Left colon (tissue), 2 donors: ENCODE data around the gene ZNF784. TPM values are rescaled to one million over a fixed set of nuclear protein-coding genes. Genes with fewer than 3 reads are reported as not detected.

Source experiments
- ATAC-seq: fragments of 200-7000 bp; cut with Tn5 transposase; one replicate; pipeline ENCODE4 v1.9.1; 2020; ENCODE audit warnings: mild to moderate bottlenecking, moderate library complexity
- DNase-seq, 2 donors: peaks; one replicate each; pipeline ENCODE4 v3.0.0-alpha.2; 2020
- intact Hi-C, 2 donors: fragments of 100-400 bp; cut with DNase I in 1 of 2; cut with micrococcal nuclease in 1 of 2; formaldehyde crosslinking; loops; one replicate each; pipeline versions ENCODE4 v1.11.2 to v1.14.0; 2022; cut with DNase I, micrococcal nuclease
- total RNA-seq, 2 donors: library from RNA; stranded (reverse); fragmentation: NEBNext Ultra II Directional; extraction: Animal tissue kit (Norgen Biotek cat#: 25700); gene quantifications; one replicate each; pipeline ENCODE4 v1.2.1, GENCODE V29; 2021
- donor health status: DM: no; HTN: no; CAD: no.
- donor health status: DM: yes; HTN: yes; CAD: no.

The ZNF784 gene
- total RNA-seq, 2 donors from 2014 or later = 8.6 to 11.6 TPM

DNA sequence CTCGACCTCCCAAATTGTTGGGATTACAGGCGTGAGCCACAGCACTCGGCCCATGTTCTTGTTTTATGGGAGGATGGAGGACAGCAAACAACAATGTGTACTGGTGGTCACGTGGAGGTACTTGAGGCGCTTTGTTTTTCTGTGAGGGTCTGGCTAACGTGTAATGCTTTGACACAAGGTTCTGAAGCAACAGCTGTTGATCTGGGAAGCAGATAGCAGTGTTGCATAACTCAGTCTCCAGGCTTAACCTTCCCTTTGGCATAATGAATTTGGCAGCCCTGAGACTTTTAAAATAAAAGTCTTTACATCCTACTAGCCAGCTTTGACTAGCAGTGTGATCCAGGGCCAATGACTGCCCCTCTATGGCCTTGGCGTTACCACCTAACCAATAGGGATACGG is 9.5 kb upstream of the ZNF784 start:
- no peak for ATAC-seq
- no peak for DNase-seq
- intact Hi-C loops = loop anchor here in 1 of 2 donors (10.0 kb wide), 1 partner anchor 119 kb away; no protein-coding TSS in a partner anchor

DNA sequence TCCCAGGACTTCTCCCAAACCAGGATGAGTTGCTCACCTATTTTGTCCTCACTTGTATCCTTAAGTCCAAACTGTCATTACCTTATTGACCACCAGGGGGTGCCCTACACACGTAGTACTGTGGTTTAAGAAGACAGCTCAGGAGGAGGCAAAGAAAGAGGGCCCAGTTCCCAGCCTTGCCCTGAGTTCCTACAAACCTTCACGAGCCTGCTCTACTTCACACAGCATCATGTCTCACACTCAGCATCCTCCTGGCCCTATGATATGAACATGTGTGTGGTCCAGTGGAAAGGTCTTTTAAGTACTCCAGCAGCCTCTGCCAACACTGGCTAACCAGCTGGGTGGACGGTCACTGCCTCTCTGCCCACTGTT is 8.1 kb upstream of the ZNF784 start:
- intact Hi-C loops = loop anchor here in 1 of 2 donors (10.0 kb wide), 1 partner anchor 118 kb away; no protein-coding TSS in a partner anchor

DNA sequence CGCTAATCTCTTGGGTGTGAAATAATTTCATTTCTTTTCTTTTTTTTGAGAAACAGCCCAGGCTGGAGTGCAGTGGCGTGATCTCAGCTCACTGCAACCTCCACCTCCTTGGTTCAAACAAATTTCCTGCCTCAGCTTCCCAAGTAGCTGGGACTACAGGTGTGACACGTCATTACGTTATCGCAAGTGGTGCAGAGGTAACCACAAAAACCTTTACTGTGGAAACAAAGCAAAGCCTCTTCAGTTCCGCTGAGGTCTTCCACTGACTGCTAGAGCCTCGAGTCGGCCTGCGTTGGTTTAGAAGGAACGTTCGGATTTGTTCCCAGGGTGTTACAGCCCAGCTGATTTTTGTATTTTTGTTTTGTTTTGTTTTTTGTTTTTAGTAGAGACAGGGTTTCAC is 2.0 kb upstream of the ZNF784 start:
- intact Hi-C loops = no loop called here
- DNase-seq = no peak
- no peak for ATAC-seq

More for the DNA sequence above, 8.1 kb upstream of the ZNF784 start:
- ATAC-seq (peak; percentile 66), DNase-seq (peak; percentile 90 to 94)

DNA sequence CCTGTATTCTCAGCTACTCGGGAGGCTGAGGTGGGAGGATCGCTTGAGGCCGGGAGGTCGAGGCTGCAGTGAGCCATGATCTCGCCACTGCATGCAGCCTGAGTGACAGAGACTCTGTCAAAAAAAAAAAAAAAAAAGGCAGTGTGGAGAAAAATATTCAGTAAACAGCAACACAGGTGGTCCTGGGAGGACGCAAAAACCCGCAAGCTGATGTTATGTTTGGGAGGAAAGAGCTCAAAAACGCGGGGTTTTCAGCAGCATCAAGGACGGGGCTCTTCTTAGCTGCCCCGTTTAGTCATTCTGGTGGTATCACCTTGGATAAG is 599 bp upstream of the ZNF784 start:
- ATAC-seq = no peak
- no peak for DNase-seq

DNA sequence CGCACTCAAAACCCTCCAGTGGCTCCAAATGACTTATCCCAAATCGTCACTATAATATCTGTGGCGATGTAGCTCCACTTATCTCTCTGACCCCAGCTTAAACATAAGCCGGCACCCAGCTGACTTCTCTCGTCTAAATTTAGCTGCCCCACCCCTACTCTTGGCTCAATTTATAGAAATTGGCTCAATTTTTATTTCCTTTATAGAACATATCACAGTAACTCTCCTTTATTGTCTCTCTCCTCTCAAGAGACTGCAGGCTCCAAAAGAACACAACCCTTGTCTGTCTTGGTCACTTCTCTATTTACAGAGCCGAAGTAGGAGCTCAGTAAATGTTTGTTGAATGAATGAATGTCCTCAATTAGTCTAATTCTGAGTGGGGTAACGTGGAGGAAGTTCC is 805 bp downstream of the ZNF784 start:
- no peak for ATAC-seq
- no peak for DNase-seq
- intact Hi-C loops = no loop called here

More for the DNA sequence above, 599 bp upstream of the ZNF784 start:
- intact Hi-C loops = no loop called here

DNA sequence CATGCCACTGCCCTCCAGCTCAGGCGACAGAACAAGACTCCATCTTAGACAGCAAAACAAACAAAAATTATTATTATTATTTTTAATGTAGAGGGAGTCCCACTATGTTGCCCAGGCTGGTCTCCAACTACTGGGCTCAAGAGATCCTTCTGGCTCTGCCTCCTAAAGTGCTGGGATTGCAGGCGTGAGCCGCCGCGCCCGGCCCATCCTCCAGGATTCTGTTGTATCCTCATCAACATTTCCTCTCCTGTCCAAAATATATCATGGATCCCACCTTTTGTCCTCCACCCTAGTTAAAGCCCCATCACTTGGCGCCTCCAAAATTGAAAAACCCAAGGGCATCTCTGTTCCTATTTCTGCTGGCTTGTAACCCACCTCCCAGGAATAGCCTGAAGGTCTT is 1.2 kb downstream of the ZNF784 start:
- DNase-seq = no peak
- intact Hi-C loops = no loop called here

DNA sequence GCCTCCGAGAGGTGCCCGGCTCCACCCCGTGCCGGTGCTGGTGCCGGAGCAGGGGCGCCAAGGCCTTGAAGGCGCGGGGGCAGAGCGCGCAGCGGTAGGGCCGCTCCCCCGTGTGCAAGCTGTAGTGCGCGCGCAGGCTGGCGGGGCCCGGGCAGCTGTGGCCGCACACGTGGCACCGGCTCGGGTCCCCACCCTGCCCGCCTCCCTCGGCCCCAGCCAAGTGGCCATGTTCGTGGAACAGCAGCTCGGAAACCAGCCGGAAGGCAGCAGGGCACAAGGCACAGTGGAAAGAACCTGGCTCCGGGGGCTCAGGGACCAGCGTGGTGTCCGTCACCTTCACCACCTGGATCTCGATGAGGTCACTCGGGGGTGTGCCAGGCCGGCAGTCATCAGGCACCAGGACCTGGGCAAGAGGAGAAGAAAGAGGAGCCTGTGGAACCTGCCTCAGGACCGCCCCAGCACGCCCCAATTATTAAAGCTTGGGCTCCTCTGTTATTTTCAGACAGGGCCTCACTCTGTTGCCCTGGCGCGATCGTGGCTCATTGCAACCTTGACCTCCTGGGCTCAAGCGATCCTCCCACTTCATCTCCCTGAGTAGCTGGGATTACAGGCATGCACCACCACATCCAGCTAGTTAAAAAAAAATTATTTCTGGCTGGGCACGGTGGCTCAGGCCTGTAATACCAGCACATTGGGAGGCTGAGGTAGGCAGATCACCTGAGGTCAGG is 2.0 kb downstream of the ZNF784 start:
- DNase-seq (no peak), ATAC-seq (no peak)
- intact Hi-C loops = no loop called here

More for the DNA sequence above, 1.2 kb downstream of the ZNF784 start:
- ATAC-seq = no peak

DNA sequence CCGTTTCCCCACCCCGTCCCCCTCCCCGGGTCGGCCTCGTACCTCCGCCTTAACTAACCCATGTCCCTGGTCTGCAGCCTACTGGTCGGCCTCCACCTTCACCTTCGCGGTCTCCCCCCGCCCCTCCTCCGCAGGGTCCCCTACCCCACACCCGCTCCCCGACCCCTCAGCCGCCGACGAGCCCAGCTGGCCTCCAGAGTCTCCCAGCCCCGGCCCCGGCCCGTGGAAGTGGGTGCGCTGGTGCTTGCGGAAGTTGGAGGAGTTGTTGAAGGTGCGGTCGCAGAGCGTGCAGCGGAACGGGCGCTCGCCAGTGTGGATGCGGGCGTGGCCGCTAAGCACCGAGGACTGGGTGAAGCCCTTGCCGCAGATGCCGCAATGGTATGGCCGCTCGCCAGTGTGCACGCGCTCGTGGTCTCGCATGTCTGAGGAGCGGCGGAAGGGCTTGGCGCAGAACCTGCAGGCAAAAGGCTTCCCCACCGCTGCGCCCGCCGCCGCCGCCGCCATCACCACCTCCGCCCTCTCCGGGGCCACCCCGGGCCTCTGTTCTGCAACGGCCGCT is 2.6 kb downstream of the ZNF784 start:
- ATAC-seq (no peak), DNase-seq (peak in 1 of 2 donors; percentile 23)
- intact Hi-C loops = no loop called here

DNA sequence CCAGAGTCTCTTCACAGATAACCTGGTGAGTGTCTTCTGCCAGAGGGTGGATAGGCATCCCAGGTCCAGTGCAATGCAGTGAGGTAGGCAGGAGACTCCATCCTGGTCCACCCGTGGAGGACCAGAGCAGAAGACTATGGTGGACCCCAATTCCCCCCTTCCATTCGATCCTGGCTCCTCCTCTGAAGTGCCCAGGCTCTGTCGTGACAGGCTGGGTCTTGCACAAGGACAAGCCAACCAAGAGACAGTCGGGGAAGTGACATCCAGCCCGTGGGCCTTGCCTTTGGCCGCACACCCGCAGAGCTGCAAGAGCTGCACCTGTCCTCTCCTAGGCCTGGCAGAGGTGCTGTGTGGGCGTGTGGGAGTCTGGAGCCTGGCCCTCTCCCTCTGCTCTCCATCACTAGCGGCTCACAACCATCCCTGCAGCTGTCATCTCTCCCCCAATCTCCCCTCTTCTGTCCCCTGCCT is 3.1 kb downstream of the ZNF784 start:
- intact Hi-C loops = no loop called here
- no peak for DNase-seq
- no peak for ATAC-seq

DNA sequence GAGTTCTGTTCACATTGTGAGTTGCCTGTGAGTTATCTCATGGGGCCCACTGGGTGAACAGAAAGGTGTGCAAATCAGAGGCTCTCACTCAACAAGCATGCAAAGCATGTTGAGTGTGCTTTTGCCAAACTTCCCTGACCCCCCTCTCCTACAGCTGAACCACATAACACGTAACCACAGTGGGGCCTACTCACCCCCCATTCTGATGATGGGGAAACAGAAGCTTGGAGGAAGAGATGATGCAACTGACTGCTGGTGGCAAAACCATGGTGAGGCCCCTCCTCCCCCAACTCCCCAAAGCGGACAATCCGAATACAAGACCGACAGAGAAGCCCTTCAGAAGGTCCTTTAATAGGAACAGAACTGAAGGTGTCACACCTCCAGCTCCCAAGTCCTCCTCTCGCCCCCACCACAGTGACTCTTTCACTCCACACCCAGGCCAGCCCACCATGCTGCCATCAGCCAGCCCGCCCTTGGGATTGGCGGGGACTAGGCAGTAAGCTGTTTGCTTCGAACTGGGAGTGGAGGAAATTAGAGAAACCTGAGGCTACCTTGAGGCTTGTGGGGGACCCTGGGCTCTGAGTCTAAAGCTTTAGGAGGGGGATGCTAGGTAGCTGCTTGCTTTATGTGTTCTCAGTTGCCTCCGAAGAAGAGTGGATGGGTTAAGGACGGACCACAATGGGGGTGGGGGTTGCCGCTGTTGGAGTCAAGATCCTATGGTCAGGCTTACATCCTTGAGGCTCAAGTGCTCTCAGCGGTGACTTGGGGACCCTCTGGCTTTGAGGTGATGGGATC is 3.8 kb downstream of the ZNF784 start:
- ATAC-seq (no peak), DNase-seq (no peak)
- intact Hi-C loops = no loop called here

DNA sequence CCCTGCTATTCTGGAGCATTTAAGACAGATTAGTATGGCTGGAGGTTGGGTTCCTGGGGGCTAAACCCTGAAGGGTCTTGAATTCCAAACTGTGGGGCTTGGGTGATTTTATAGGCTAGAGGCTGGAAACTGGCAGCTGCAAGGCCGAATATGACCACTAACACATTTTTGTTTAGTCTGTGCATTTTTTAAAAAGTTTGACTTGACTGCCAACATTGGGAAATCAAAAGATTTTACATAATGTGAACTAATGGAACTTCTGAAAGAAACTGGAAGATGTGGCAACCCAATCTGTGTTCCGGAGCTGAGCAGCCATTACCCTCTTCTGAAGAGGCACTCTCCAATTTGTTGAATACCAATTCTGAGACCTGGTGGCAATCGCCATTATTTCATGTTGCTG is 5.1 kb downstream of the ZNF784 start:
- intact Hi-C loops = no loop called here
- no peak for DNase-seq
- ATAC-seq = no peak

DNA sequence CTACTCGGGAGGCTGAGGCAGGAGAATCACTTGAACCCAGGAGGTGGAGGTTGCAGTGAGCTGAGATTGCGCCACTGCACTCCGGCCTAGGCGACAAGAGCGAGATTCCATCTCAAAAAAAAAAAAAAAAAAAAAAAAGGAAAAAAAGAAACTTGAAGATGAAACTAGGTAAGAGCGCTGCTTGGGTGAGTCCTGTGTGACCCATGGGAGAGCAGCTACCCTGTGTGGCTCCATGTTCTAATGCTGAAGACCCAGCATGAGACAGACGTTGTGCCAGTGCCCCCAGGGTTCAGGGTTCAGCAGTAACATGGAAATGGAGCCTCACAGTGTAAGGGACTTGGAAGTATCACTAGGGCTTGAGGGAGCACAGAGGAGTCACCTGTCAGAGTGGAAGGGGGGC is 5.9 kb downstream of the ZNF784 start:
- ATAC-seq (peak; percentile 3), DNase-seq (no peak)
- intact Hi-C loops = no loop called here

DNA sequence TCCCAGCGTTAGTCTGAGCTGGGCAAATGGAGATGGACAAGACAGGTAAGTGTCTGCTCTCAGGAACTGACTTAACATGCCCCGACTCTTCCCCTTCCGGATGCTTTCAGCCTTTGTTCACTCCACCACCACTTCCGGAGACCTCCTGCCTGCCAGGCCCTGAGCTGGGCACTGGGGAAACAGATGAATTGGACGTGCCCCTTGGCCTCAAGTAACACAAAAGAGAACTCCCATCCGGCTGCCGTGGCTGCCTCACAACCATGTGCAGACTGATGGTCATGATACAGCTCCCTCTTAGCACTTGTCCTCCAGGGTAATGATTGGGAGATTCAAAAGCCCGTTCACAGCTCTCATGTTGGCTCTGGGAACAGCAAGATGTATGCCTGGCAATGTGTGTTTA is 6.9 kb downstream of the ZNF784 start:
- intact Hi-C loops = no loop called here
- DNase-seq (no peak), ATAC-seq (no peak)

DNA sequence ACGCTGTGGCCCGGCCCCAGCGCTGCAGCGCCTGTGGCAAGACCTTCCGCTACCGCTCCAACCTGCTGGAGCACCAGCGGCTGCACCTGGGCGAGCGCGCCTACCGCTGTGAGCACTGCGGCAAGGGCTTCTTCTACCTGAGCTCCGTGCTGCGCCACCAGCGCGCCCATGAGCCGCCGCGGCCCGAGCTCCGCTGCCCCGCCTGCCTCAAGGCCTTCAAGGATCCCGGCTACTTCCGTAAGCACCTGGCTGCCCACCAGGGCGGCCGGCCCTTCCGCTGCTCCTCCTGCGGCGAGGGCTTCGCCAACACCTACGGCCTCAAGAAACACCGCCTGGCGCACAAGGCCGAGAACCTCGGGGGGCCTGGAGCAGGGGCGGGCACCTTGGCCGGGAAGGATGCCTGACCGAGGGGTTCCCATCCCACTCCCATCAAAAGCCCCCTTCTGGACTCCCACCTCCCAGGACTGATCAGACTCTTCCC is 7.9 kb downstream of the ZNF784 start:
- intact Hi-C loops = no loop called here
- ATAC-seq (no peak), DNase-seq (no peak)

DNA sequence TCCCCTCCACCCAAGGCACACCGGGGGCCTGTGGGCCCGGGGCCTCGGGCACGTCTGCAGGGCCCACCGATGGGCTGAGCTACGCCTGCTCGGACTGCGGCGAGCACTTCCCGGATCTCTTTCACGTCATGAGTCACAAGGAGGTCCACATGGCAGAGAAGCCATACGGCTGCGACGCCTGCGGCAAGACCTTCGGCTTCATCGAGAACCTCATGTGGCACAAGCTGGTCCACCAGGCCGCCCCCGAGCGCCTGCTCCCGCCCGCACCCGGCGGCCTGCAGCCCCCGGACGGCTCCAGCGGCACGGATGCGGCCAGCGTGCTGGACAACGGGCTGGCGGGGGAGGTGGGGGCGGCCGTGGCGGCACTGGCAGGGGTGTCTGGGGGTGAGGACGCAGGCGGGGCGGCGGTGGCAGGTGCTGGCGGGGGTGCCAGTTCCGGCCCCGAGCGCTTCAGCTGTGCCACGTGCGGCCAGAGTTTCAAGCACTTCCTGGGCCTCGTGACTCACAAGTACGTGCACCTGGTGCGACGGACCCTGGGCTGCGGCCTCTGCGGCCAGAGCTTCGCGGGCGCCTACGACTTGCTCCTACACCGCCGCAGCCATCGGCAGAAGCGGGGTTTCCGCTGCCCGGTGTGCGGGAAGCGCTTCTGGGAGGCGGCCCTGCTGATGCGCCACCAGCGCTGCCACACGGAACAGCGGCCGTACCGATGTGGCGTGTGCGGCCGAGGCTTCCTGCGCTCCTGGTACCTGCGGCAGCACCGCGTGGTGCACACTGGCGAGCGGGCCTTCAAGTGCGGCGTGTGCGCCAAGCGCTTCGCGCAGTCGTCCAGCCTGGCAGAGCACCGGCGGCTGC is 8.6 kb downstream of the ZNF784 start:
- intact Hi-C loops = no loop called here
- ATAC-seq = no peak
- no peak for DNase-seq

DNA sequence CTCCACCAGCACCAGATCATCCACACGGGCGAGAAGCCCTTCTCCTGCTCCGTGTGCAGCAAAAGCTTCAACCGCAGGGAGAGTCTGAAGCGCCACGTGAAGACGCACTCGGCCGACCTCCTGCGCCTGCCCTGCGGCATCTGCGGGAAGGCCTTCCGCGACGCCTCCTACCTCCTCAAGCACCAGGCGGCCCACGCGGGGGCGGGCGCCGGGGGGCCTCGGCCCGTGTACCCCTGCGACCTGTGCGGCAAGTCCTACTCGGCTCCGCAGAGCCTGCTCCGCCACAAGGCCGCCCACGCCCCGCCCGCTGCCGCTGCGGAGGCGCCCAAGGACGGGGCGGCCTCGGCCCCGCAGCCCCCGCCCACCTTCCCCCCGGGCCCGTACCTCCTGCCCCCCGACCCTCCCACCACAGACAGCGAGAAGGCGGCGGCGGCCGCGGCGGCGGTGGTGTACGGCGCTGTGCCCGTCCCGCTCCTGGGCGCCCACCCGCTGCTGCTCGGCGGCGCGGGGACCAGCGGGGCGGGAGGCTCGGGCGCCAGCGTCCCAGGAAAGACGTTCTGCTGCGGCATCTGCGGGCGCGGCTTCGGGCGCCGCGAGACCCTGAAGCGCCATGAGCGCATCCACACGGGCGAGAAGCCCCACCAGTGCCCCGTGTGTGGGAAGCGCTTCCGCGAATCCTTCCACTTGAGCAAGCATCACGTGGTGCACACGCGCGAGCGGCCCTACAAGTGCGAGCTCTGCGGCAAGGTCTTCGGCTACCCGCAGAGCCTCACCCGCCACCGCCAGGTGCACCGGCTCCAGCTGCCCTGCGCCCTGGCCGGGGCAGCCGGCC is 9.4 kb downstream of the ZNF784 start:
- ATAC-seq = no peak
- intact Hi-C loops = no loop called here
- DNase-seq = no peak

DNA sequence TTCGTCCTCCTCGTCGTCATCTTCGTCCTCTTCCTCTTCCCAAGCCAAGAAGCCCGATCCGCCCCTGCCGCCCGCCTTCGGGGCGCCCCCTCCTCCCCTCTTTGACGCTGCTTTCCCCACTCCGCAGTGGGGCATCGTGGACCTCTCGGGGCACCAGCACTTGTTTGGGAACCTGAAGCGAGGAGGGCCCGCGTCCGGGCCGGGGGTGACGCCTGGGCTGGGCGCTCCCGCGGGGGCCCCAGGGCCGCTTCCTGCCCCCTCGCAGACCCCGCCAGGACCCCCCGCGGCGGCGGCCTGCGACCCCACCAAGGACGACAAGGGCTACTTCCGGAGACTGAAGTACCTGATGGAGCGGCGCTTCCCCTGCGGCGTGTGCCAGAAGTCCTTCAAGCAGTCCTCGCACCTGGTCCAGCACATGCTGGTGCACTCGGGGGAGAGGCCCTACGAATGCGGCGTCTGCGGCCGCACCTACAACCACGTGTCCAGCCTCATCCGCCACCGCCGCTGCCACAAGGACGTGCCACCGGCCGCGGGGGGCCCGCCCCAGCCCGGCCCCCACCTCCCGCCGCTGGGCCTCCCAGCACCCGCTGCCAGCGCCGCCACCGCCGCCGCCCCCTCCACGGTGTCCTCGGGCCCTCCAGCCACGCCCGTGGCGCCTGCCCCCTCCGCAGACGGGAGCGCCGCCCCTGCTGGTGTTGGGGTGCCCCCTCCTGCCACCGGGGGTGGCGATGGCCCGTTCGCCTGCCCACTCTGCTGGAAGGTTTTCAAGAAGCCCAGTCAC is 10.2 kb downstream of the ZNF784 start:
- DNase-seq = no peak
- ATAC-seq = no peak
- intact Hi-C loops = no loop called here
